GM21390 (cell line): ENCODE results near the gene HMGCR.
"Not testable (repeated sequence)": the region's sequence is repeated elsewhere in the genome, so short reads cannot be mapped to it uniquely, and the experiment has no call there.

ENCODE experiments used
- ATAC-seq: cut with Tn5 transposase; IDR thresholded peaks from one replicate; pipeline ENCODE4 v1.9.1; 2021; ENCODE audit not compliant: unreplicated experiment

The HMGCR gene

DNA sequence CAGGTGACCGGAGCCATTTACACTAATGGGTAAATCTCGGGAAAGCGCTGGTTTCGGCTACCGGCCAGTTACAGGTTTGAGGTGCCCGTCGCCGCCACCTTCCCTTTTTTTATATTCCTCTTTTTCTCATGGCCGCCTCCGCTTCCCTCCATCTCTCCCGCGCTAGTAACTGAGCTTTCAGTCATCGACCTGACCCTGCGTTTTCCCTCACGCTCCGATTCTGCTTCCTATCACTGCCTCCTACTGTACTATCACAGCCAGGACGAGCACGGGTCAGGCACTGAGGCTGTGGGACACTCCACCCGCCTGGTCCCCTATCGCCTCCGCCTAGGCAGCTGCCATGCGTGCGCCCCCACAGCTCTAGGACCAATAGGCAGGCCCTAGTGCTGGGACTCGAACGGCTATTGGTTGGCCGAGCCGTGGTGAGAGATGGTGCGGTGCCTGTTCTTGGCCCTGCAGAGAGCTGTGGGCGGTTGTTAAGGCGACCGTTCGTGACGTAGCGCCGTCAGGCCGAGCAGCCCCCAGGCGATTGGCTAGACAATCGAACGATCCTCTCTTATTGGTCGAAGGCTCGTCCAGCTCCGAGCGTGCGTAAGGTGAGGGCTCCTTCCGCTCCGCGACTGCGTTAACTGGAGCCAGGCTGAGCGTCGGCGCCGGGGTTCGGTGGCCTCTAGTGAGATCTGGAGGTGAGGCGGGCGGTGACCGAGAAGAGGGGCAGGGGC lies at the start of gene HMGCR:
Gene HMGCR (plus strand): TSS at position 606 of the 722 bp plus-strand sequence. CDS start 5,386 bp downstream, outside the sequence.
- ATAC-seq = peak; percentile 98

DNA sequence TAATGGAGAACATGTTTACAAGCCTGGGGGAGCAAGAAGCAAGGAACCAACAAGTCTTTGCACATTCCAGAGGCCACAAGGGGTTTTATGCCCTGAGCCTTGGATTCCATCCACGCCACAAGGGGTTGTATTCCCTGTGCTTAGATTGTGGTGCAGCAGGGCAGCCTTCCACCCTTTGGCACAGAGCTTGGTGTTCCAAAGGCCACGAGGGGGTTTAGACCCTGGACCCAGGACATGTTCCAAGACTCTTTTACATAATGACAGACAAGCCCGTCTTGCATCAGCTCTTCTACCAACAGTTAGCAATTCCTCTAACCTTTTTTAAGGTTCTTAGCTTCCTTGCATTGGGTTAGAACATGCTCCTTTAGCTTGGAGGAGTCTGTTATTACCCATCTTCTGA lies 45.2 kb upstream of the HMGCR start:
- ATAC-seq = not testable (repeated sequence)

GRCh38 chr5:75300084-75300483 lies 36.9 kb upstream of the HMGCR start:
- ATAC-seq = no peak

DNA sequence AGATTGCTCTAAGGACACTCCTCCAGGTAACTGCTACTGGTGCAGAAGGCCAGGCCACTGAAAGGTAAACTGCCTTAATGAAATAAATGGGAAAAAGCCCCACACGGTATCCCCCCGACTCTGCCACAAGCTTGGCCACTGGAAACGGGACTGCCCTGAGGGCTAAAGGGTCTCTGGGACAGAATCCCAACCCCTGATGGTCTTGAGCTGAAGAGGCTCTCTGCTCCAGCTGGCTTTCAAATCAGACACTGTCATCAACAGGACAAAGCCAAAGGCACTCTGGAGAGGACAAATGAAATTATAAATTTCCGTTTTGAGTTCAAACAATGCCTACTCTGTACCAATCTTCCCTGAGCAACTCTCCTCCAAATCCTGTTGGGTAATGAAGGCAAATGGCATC lies 33.6 kb upstream of the HMGCR start:
- ATAC-seq = no peak

- not testable (repeated sequence) for ATAC-seq
These were observed 32.5 kb upstream of the HMGCR start for GRCh38 chr5:75304486-75304885.

- ATAC-seq = no peak
These were observed 30.3 kb upstream of the HMGCR start for GRCh38 chr5:75306746-75307145.

- ATAC-seq = no peak
These were observed 26.8 kb upstream of the HMGCR start for GRCh38 chr5:75310212-75310611.

DNA sequence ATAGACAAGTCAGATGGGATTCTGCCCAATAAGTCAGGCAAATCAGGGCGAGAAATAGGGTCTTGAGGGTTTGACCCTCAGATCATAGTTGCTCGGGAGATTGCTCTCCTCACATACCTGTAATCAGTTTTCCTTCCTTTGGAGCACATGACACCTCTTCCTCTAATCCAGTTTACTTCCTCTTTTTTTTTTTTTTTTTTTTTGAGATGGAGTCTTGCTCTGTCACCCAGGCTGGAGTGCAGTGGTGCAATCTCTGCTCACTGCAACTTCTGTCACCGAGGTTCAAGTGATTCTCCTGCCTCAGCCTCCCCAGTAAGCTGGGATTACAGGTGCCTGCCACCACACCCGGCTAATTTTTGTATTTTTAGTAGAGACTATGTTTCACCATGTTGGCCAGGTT lies 17.9 kb upstream of the HMGCR start:
- ATAC-seq = not testable (repeated sequence)

DNA sequence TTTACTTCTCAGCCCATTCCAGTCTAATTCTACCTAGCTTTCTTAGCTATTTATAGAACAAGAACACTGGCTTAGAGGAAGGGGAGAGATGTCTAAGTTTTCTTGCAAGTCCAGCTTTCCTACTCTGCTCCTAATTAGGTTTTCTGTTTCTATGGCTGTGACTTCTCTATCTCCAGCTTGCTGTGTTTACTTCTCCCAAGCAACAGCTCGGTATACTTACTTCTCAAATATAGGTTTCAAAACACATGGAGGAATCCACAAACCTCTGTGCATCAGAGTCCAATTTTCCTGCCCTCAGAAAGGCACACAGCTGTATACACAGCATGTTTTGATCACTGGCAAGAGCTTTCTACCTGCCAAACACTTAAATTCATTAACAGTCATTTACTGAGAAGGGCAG lies 17.4 kb upstream of the HMGCR start:
- no peak for ATAC-seq

DNA sequence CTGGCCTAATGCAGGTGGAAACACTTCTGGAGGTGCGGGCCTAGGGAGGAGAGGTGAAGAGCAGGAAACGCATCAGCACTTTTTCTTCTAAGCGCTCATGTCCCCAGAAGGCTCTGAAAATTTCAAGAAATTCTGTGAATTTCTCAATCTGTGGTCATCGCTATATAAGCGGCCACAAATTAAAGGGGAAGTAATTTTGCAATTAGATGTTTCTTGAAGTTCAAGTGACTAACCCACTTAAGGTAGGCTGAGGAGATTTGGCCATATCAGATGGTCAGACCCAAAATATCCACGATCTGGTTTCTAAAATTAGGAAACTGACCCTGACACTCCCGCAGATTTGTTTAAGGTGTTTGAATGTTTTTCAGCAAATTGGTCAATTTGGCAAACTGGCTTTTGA lies 16.6 kb upstream of the HMGCR start:
- no peak for ATAC-seq

- no peak for ATAC-seq
These were observed 15.0 kb upstream of the HMGCR start for GRCh38 chr5:75322066-75322465.

GRCh38 chr5:75324791-75325190 lies 12.2 kb upstream of the HMGCR start:
- ATAC-seq = no peak

- no peak for ATAC-seq
These were observed 11.8 kb upstream of the HMGCR start for GRCh38 chr5:75325242-75325641.

DNA sequence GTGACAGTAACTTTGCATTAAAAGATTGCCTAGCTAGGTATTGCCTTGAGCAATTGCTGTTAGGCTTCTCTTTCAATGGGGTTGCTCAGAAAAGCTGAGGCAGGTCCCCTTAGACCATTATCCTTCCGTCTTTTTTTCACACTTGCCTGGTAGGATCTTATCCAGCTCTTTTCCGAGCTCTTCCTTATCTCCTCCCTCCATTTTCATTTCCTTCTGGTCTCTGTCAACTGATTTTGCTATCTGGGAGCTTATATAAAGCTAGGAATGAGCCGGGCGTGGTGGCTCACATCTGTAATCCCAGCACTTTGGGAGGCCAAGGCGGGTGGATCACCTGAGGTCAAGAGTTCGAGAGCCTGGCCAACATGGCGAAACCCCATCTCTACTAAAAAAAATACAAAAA lies 6.6 kb upstream of the HMGCR start:
- ATAC-seq = no peak

DNA sequence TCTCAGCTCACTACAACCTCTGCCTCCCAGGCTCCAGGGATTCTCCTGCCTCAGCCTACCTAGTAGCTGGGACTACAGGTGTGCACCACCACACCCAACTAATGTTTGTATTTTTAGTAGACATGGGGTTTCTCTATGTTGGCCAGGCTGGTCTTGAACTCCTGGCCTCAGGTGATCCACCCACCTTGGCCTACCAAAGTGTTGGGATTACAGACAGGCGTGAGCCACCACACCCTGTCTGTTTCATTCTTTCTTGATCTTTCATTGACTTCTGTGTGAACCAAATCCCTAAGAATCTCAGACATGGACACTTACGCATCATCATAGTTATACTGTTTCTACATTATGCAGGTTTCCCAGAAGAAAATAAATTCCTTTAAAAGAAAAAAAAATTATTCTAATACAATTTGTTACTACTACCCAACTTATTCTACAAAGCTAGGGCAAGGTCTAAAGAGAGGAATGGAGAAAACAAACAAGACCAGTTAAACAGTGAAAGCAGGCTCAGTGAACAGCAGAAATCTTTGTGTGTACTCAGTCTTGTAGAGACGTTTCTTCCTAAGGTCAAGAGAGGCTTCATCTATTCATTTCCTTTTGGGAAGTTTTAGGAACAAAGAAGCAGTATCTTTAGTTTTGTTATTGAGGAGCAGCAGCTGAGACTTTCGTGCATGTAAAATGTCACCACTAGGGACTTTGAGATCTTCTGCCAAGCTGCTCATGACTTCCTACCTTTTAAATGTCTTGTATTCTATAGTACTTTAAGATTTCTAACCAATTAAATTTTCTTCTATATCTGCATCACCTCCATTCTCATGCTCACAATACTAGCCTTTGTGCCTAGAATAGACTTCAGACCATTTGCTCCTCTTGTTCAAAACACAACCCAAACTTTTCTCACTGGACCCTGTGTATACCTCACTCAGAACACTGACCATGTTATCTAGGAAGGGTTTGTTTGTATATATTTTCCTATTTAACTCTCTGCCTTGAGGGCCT lies 5.6 kb upstream of the HMGCR start:
- ATAC-seq = no peak

DNA sequence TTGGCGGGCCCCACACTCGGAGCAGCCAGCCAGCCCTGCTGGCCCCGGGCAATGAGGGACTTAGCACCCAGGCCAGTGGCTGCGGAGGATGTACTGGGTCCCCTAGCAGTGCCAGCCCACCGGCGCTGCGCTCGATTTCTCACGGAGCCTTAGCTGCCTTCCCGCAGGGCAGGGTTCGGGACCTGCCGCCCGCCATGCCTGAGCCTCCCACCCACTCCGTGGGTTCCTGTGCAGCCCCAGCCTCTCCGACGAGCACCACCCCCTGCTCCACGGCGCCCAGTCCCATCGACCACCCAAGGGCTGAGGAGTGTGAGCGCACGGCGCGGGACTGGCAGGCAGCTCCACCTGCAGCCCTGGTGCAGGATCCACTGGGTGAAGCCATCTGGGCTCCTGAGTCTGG lies 3.3 kb upstream of the HMGCR start:
- not testable (repeated sequence) for ATAC-seq

GRCh38 chr5:75334413-75334812 lies 2.6 kb upstream of the HMGCR start:
- not testable (repeated sequence) for ATAC-seq

DNA sequence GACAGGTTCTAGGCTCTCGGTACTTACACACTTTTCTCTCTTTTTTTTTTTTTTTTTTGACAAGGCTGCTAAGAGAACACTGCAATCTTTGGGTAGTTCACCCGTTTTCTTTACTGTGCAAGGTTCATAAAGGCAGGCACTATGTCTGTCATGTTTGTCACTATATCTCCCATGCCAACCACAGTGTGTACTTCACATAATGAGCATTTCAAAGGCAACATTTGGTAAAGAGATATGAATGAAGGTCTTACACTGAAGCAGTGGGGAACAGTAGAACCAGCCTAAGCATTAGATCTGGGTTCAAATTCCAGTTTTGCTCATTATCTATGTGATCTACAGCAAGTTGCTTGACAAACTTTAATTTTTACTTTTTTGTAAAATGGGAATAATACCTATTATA lies 1.5 kb upstream of the HMGCR start:
- no peak for ATAC-seq

DNA sequence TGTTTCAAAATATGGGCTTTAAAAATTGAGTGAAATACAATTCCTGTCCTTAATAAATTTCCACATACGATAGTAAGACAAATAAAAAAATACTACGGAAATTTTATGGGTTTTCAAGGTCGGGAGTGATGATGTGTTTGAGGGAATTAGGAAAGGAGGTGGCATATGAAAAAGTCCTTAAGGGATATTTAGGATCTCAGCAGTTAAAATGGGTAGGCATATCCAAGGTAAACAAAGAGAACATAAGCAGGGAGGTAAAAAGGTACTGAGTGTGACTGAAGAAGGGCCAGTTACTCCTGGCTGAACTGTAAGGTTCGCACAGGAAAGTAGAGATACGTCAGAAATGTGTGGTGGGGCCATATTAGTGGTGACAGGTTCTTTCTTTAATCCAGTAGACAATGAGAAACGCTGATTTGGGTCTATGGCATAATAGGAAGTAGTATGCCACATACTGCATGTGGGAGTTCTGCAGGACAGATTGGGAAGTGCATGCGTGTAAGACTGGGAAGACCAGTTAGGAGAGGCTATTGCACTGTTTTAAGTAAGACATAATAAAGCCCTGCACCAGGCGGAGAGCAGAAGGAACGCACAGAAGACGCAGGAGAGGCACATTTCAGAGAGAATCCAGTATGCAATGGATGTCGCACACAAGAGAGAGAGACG lies 937 bp upstream of the HMGCR start:
- peak; percentile 1 for ATAC-seq

DNA sequence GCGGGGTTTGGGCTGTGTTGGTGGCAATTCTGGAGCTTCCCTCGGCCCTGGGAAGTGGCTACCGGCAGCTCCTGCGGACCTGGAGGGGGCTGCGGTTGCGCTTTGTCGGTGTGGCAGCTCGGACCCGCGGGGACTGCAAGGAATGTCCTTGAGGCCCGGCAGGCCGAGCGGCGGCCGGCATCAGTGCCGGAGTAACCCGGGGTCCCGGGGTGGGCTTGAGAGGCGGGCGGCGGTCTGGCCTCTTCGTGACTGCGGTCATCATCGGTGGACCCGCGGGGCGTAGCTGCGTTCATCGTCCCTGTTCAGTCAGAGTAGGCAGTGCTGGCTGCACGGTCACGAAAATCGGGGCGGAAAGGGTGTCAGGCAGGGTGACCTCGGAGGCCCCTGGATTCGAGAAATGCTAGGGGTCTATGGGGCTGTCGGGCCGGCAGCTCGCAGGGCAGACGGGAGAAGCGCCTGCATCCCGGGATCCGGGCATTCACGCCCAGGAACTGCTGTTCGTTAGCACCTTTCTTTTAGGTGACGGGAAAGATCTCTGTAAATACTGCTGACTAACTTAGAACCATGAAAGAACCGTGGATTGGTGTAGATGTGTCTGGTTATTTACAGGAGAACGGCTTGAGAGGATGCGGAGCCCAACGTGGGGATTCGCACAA lies 474 bp downstream of the HMGCR start:
- peak; percentile 2 for ATAC-seq

DNA sequence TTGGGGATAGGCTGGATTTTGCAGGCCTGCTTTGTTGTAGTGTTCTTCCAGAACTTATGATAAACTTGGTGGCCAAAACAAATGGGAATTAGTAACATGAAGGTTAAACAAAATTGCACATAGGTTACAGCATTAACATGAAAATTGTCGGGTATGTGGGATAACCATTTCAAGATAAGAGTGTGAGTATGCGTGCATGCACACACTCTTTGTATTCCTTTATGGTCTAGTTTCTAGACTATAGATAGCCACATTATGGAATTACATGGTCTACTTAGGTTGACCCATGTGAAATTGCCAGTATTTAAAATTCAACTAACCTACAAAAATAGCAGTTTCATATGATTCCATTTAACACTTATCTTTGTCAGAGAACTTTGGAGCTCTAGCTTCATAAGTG lies 1.4 kb downstream of the HMGCR start:
- ATAC-seq = no peak
